T1000 (cell line): Measurements from ENCODE around the gene MRPS7.

Experiments
- DNase-seq: peaks from one replicate; lab custom pipeline; 2025; ENCODE audit warnings: mixed read lengths; lab: John Stamatoyannopoulos, UW

The MRPS7 gene

GRCh38 chr17:75308732-75309629, 47.3 kb downstream of the MRPS7 start:
- no peak for DNase-seq

GRCh38 chr17:75313941-75314551, 52.4 kb downstream of the MRPS7 start:
- DNase-seq: no peak

DNA sequence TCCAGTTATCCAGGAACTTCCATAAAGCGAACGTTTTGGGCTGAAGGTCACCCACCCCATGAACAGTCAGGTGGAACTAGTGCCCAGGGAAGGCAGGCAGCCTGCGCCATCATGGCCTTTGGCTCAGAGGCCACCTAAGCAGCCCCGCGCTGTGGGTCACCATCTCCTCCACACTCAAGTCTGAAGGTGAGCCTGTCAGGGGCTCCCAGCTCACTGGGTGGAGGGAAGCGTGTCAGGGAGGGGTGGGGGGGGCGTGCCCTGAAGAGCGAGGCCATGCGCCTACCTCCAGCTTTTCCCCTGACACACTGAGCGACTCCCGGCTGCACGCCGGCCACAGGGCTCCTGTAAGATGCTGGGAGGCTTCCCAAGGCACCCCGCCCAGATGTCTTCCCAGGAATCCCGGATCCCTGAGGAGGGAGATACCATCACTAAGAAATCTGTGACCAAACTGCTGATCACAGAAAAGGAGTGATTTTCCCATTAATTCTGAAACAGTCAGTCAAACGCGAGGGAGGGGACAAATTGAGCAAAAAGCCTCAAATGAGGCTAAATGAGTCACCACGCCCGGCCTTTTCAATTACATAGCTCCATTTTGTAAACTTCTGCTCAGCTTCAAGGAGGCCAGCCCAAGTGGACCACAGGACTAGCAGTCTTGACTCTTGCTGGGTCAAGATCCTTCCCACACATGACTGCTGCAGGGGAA, 54.0 kb downstream of the MRPS7 start:
- no peak for DNase-seq
